ENCODE measurements around the gene MCTS1. TPM values are rescaled to one million over a fixed set of nuclear protein-coding genes. Genes with fewer than 3 reads are reported as not detected.
"Not testable (repeated sequence)": the region's sequence is repeated elsewhere in the genome, so short reads cannot be mapped to it uniquely, and the experiment has no call there.

MCTS1 gene, protein sequence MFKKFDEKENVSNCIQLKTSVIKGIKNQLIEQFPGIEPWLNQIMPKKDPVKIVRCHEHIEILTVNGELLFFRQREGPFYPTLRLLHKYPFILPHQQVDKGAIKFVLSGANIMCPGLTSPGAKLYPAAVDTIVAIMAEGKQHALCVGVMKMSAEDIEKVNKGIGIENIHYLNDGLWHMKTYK
- 10 to 100 TPM; 48.5 to 59.2 (median 55.2) TPM for polyA plus RNA-seq (ENCODE audit: insufficient read length in 3 of 3)
- long read RNA-seq, donor 1, transcript MCTS1-202 (6 exons, 1,018 nt) = major isoform, 20 of 22 reads
- long read RNA-seq, donor 1, partial matches to known transcripts = 0 of 22 reads
- long read RNA-seq, donor 1, other reads (novel, unspliced or antisense) = 0 of 22 reads
- long read RNA-seq, donor 2, transcript MCTS1-202 (6 exons, 1,018 nt) = major isoform, 22 of 40 reads
- long read RNA-seq, donor 2, partial matches to known transcripts = 0 of 40 reads
- long read RNA-seq, donor 2, other reads (novel, unspliced or antisense) = 17 of 40 reads
- long read RNA-seq, donor 3, transcript MCTS1-202 (6 exons, 1,018 nt) = major isoform, 37 of 63 reads
- long read RNA-seq, donor 3, partial matches to known transcripts = 0 of 63 reads
- long read RNA-seq, donor 3, other reads (novel, unspliced or antisense) = 24 of 63 reads
- long read RNA-seq, donor 4, transcript MCTS1-202 (6 exons, 1,018 nt) = major isoform, 20 of 49 reads
- long read RNA-seq, donor 4, partial matches to known transcripts = 0 of 49 reads
- long read RNA-seq, donor 4, other reads (novel, unspliced or antisense) = 29 of 49 reads
- long read RNA-seq, donor 5, transcript MCTS1-202 (6 exons, 1,018 nt) = major isoform, 46 of 206 reads
- long read RNA-seq, donor 5, partial matches to known transcripts = 159 of 206 reads
- long read RNA-seq, donor 5, other reads (novel, unspliced or antisense) = 0 of 206 reads
- long read RNA-seq, donor 6, transcript MCTS1-202 (6 exons, 1,018 nt) = major isoform, 11 of 14 reads
- long read RNA-seq, donor 6, partial matches to known transcripts = 0 of 14 reads
- long read RNA-seq, donor 6, other reads (novel, unspliced or antisense) = 0 of 14 reads
- long read RNA-seq, donor 7, transcript MCTS1-202 (6 exons, 1,018 nt) = major isoform, 46 of 47 reads
- long read RNA-seq, donor 7, partial matches to known transcripts = 0 of 47 reads
- long read RNA-seq, donor 7, other reads (novel, unspliced or antisense) = 0 of 47 reads
- long read RNA-seq, donor 8, transcript MCTS1-202 (6 exons, 1,018 nt) = major isoform, 35 of 43 reads
- long read RNA-seq, donor 8, partial matches to known transcripts = 7 of 43 reads
- long read RNA-seq, donor 8, other reads (novel, unspliced or antisense) = 0 of 43 reads
- long read RNA-seq, donor 9, transcript MCTS1-202 (6 exons, 1,018 nt) = major isoform, 19 of 20 reads
- long read RNA-seq, donor 9, partial matches to known transcripts = 0 of 20 reads
- long read RNA-seq, donor 9, other reads (novel, unspliced or antisense) = 0 of 20 reads
- long read RNA-seq, donor 10, transcript MCTS1-202 (6 exons, 1,018 nt) = major isoform, 28 of 62 reads
- long read RNA-seq, donor 10, partial matches to known transcripts = 0 of 62 reads
- long read RNA-seq, donor 10, other reads (novel, unspliced or antisense) = 29 of 62 reads
- long read RNA-seq, donor 11, transcript MCTS1-202 (6 exons, 1,018 nt) = major isoform, 19 of 20 reads
- long read RNA-seq, donor 11, partial matches to known transcripts = 0 of 20 reads
- long read RNA-seq, donor 11, other reads (novel, unspliced or antisense) = 0 of 20 reads
- long read RNA-seq, donor 12, transcript MCTS1-202 (6 exons, 1,018 nt) = major isoform, 7 of 14 reads
- long read RNA-seq, donor 12, transcript MCTS1-204 (2 exons, 398 nt) = major isoform, 7 of 14 reads
- long read RNA-seq, donor 12, partial matches to known transcripts = 0 of 14 reads
- long read RNA-seq, donor 12, other reads (novel, unspliced or antisense) = 0 of 14 reads
- long read RNA-seq, donor 13, transcript MCTS1-202 (6 exons, 1,018 nt) = major isoform, 38 of 85 reads
- long read RNA-seq, donor 13, partial matches to known transcripts = 44 of 85 reads
- long read RNA-seq, donor 13, other reads (novel, unspliced or antisense) = 0 of 85 reads
- long read RNA-seq, donor 14, transcript MCTS1-202 (6 exons, 1,018 nt) = major isoform, 28 of 29 reads
- long read RNA-seq, donor 14, partial matches to known transcripts = 0 of 29 reads
- long read RNA-seq, donor 14, other reads (novel, unspliced or antisense) = 0 of 29 reads
- long read RNA-seq, donor 15, transcript MCTS1-202 (6 exons, 1,018 nt) = major isoform, 14 of 16 reads
- long read RNA-seq, donor 15, partial matches to known transcripts = 0 of 16 reads
- long read RNA-seq, donor 15, other reads (novel, unspliced or antisense) = 0 of 16 reads
- long read RNA-seq, donor 16, transcript MCTS1-202 (6 exons, 1,018 nt) = major isoform, 62 of 119 reads
- long read RNA-seq, donor 16, partial matches to known transcripts = 6 of 119 reads
- long read RNA-seq, donor 16, other reads (novel, unspliced or antisense) = 51 of 119 reads

DNA sequence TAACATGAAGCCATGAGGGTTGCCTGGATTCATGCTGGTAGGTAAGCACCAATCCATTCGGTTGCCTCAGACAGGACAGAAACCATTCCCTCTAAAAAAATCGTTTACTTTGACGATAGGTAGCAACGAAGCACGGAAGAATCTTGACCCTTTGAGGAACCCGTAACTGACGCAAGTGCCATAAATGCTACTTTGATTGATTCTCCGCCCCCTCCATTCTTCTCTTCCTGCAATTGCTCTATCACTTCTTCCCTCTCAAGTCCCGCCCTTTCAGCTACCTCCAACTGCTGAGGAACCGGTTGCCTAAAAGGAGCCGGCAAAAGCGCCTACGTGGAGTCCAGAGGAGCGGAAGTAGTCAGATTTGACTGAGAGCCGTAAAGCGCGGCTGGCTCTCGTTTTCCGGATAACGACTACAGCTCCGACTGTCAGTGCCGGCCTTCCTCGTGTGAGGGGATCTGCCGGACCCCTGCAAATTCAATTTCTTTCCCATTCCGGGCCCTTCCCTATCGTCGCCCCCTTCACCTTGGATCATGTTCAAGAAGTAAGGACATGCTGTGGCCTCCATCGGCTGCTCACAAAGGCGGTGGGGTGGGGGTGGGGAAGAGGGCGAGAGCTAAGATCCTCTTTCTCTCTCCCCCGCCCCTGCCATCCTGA is at the start of gene MCTS1:
Gene MCTS1, plus strand, starts transcription at position 395 of the 654 bp plus-strand sequence. Its CDS starts 136 bp downstream, at position 531.
- DNase-seq (ENCODE audit: extremely low read depth in 1 of 11, low read depth in 9 of 11, low spot score in 4 of 11) = peak; percentile 68 to 89 (median 76)

DNA sequence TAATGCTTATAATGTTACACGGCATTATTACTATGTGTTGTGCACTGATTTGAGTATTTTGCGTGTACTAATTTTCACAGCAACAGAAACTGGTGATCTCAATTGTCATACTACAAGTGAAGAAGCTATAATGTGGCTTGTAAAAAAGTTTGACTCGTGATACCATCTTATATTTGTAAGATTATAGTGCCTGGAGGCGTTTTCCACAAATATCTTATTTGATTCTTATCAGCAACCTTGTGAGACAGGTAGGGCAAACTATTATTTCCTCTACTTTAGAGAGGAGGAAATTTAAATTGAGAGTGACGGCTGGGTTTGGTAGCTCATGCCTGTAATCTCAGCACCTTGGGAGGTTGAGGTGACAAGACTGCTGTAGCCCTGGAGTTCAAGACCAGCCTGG is 47.6 kb upstream of the MCTS1 start:
- no peak for DNase-seq (ENCODE audit: extremely low read depth in 1 of 11, low read depth in 9 of 11, low spot score in 4 of 11)

DNA sequence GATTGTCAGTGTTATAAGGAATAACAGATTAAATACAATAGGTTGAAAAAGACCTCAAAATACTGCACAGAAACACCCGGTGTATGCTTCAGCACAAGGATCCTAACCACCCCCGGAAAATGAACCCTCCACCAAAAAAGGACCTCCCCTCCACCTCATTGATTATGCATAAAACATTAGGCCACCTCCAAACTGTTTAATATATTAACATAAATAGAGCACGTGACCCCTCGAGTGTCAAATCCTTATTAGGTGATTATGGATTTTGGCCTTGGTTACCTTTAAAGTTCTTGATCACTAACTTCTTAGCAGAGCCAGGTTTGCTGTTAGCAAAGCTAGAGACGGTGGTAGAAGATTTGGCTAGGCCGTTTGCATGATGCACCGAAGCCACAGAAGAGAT is 44.1 kb upstream of the MCTS1 start:
- no peak for DNase-seq (ENCODE audit: extremely low read depth in 1 of 11, low read depth in 9 of 11, low spot score in 4 of 11)

DNA sequence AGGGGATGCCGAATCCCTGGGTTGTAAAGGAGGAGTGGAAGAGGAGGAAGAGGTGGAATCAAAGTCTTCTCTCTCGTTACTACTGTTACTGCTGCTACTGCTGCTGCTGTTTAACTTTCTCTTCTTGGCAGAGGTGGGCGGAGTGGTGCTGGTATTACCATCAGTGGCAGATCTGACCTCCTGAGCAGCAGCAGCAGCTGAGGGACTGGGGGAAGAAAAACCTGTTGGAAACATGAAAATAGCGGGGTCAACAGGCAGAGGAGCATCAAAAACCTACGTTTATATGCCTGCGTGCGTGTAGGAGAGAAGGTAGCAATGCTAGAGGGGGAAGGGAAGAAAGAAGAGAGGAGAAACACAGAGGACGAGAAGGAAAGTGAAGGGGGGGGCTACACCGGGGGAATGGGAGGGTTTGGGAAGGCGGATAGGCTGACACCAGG is 43.5 kb upstream of the MCTS1 start:
- peak in 5 of 11 donors; percentile 8 to 43 (median 20) for DNase-seq (ENCODE audit: extremely low read depth in 1 of 11, low read depth in 9 of 11, low spot score in 4 of 11)

DNA sequence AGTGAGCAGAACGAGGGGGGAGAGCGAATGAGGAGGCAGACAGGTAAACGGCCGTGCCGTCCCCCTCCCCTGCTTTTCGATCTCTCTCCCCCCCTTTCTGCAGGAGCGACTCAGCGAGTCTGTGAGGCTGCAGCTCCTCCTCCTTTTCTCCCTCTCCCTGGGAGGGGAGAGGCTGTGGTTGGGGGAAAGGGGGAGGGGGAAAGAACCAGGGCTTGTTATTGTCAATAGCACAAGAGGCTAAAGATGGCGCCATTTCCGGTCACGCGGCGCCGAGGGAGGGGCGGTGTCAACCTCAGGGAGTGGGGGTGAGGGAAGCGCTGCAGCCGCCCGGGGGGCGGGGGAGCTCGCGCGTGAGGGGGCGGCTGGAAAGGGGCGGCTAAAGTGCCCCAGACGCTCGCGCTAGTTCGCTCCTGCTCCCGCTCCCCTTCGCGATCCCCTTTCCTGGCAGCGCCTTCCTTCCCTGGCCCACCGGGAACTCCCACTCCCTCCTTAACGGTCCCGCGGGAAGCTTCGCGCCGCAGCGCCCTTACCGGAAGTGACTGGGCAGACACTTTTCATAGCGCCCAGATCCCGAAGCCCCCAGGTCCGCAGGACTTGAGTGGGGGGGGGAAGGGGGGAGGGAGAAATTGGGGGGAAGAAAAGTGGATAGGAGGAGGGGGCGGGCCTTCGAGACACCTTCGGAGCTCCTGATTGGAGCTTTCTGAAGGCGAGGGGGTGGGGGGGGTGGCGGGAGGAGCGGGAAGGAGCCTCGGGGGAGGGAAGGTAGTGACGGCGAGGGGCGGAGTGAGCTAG is 42.9 kb upstream of the MCTS1 start, which contains the start of gene CUL4B:
Gene CUL4B, minus strand, starts transcription at position 121 of the 792 bp plus-strand sequence. CDS start 324 bp downstream, outside the sequence.
- DNase-seq (ENCODE audit: extremely low read depth in 1 of 11, low read depth in 9 of 11, low spot score in 4 of 11) = peak; percentile 78 to 94 (median 89)

DNA sequence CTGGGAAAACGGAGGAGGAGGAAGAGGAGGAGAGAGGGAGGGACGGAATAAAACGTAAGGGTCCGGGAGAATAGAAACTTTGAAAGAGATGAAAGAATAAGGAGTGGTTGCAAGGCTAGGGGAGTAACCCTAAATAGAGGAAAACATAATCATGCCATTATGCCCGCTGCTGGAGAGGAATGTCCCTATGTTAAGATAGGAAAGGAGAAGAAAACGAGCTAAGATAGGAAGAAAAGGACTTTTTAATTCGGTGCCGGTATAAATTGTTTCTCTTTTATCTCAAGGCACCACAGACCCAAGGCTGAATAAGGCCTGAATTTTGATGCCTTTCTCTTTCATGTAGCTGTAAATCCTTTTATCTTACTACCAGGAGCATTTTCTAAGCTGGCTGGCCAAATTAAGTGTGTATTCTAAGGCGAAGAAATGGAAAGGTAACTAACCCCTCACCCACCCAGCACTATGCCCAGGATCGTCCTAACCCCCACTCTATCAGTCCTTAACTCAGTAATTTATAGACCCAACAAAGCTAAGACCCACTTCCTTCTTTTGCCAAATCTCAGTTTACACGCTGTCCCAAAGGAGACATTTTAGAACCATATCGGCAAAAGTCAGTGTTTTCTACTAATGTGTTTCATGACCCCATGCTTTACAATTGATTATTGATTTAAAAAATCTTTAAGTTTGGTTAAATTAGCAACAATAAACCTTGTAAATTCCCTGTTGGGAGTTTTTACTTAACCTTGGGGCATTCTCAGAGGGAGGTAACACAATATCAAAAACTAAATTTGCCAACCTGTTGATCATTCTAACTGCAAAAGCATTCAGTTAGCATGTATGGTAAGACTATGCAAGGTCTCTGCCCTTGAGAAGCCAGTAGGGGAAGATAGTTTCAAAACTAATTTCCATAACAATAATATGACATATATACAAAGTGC is 42.0 kb upstream of the MCTS1 start:
- DNase-seq (ENCODE audit: extremely low read depth in 1 of 11, low read depth in 9 of 11, low spot score in 4 of 11) = no peak

DNA sequence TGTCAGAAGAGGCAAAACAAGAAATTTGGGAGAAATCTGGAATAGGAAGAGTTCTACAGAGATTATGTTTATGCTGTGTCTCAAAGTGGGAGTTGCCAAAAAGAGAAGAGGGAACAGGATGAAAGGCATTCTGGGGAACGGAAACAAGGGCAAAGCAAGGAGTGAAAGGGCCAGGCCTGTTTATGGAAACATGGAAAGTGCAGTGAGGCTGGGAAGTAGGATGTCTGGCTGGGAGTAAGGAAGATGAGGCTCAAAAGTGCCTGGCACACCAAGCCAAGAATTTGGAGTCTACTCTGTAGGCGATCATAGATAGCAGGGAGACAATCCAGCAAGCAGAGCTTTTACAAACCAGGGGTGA is 41.4 kb upstream of the MCTS1 start:
- no peak for DNase-seq (ENCODE audit: extremely low read depth in 1 of 11, low read depth in 9 of 11, low spot score in 4 of 11)

DNA sequence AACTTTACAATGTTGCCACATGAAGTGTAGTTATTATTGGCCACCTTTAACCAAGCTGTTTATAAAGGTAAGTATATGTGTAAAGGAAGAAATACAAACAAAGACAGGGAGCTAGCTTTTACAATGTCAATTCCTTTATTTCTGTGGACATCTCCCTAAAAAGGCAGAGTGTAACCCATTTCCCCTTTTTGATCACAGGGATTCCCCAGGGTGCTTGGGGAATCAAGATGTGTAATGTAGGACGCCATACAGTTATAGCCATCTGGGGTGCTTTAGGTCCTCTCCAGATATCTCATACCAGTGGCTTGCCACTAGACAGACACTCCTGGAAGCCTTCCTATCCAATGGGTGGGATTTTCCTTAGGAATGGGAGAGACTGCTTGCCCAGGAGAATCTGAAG is 39.0 kb upstream of the MCTS1 start:
- no peak for DNase-seq (ENCODE audit: extremely low read depth in 1 of 11, low read depth in 9 of 11, low spot score in 4 of 11)

DNA sequence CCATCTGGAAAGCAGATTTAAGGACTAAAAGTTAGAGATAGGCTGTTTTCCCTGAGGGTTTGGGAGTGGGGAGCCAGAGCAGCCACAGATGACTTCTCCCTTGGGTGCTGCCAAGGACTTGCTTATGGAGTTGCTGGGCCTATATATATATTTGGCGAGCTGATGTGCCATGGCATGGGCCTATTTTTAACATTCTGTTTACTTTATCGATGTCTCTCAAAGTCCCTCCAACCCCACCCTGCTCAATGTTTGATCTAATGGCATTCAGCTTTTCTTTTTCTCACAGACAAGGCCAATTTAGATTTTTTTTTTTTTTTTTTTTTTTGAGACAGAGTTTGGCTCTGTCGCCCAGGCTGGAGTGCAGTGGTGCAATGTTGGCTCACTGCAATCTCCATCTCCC is 37.1 kb upstream of the MCTS1 start:
- DNase-seq (ENCODE audit: extremely low read depth in 1 of 11, low read depth in 9 of 11, low spot score in 4 of 11) = no peak

DNA sequence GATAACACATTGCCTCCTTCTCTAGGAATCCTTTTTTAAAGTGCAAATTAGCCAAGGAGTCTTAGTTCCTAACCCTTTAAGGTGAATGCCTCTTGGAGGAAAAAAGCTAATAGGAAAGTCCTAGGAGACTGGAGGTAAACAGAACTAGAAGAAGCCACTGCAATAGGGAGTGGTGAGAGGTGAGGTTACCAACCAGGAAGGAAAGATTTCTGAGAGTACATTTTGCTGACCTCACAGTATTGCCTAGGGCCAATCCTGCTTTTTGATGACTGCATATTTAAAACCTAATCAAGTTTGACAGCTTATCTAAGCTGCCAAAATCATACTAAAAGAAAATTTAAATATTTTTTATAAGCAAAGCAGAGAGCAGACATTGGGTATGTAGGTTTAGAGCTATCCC is 35.9 kb upstream of the MCTS1 start:
- no peak for DNase-seq (ENCODE audit: extremely low read depth in 1 of 11, low read depth in 9 of 11, low spot score in 4 of 11)

DNA sequence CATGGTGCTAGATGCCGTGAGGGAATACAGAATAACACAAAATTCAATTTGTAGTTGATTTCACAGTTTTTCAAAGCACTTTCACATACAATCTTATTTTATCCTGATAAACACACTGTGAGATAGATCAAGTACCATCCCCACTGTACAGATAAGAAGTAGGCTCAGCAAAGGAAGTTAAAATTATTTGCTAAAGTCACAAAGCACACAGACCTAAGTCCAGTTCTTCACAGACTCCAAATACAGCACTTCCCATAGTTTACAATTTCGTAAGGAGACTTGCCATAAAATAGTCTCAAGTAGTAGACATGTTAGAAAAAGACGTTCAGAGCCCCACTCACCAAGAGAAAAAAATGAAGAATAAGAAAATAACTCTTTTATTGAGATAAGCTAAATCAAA is 35.3 kb upstream of the MCTS1 start:
- DNase-seq (ENCODE audit: extremely low read depth in 1 of 11, low read depth in 9 of 11, low spot score in 4 of 11) = no peak

DNA sequence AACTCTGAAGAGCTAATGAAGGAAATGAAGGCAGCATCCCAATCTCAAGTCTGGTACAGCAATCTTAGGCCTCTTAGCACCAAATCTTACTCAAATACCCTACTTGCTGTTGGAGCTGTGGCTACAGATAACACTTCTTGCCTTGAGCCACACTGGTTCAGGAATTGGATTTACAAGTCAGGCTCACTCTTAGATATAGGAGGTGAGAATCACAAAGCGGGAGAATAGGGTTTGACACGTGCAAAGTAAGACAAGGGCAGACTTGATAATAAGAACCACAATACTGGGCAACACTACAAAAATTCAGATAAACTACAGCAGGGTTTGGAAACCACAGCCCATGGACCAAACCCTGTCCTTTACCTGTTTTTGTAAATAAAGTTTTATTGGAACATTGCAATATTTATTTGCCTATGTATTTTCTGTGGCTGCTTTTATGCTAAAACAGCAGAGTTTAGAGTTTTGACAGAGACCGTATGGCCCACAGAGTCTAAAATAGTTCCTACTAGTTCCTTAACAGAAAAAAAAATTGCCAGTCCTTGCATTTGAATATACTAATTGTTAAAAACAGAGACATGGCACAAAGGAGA is 33.8 kb upstream of the MCTS1 start:
- DNase-seq (ENCODE audit: extremely low read depth in 1 of 11, low read depth in 9 of 11, low spot score in 4 of 11) = no peak

DNA sequence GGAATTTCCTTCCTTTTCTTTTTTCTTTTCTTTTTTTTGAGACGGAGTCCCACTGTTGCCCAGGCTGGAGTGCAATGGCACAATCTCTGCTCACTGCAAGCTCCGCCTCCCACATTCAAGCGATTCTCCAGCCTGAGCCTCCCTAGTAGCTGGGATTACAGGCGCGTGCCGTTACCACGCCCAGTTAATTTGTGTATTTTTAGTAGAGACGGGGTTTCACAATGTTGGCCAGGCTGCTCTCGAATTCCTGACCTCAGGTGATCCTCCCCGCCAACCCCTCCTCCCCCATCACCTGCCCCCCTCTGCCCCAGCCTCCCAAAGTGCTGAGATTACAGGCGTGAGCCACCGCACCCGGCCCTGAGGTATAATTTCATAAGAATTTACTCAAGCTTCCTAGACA is 30.1 kb upstream of the MCTS1 start:
- not testable (repeated sequence) for DNase-seq (ENCODE audit: extremely low read depth in 1 of 11, low read depth in 9 of 11, low spot score in 4 of 11)
